Keratinocyte (primary cell): ENCODE measurements around the gene TTC39B. TPM values are rescaled to one million over a fixed set of nuclear protein-coding genes. Genes with fewer than 3 reads are reported as not detected.
A peak's percentile ranks its signal among the peaks of the same experiment; 100 is the strongest.

Experiments
- DNase-seq: peaks from one replicate; pipeline ENCODE4 v3.0.0-alpha.2; 2011; ENCODE audit warnings: low read depth, missing footprints, low spot score
- FAIRE-seq: peaks from 2 replicates; lab custom pipeline; 2011; peaks lifted over from hg19 to GRCh38; lab: Jason Lieb, UNC
- H2AFZ ChIP-seq: 2 replicates; pipeline ENCODE4 v1.6.0; 2012; ENCODE audit warnings: low read length, control low read depth, inconsistent platforms; ENCODE audit not compliant: control insufficient read depth
- H3K27ac ChIP-seq: 2 replicates; pipeline ENCODE4 v1.5.1; 2011; ENCODE audit warnings: low read length; ENCODE audit not compliant: control insufficient read depth, insufficient read depth
- H3K27me3 ChIP-seq: 3 replicates; pipeline ENCODE4 v1.6.0; 2011; ENCODE audit warnings: low read length; ENCODE audit not compliant: control insufficient read depth, insufficient read depth; ENCODE audit errors: extremely low read depth
- H3K36me3 ChIP-seq, 2 experiments: 2 replicates in 1 of 2; 3 replicates in 1 of 2; pipeline ENCODE4 v1.5.1; 2011; ENCODE audit warnings: low read length in 2 of 2, mild to moderate bottlenecking in 1 of 2; ENCODE audit not compliant: control insufficient read depth in 2 of 2, insufficient read depth in 2 of 2; ENCODE audit errors: extremely low read depth in 1 of 2
- H3K4me1 ChIP-seq: 3 replicates; pipeline ENCODE4 v1.5.1; 2011; ENCODE audit warnings: low read length; ENCODE audit not compliant: control insufficient read depth, insufficient read depth; ENCODE audit errors: extremely low read depth
- H3K4me2 ChIP-seq: 3 replicates; pipeline ENCODE4 v1.6.0; 2011; ENCODE audit warnings: low read depth, low read length; ENCODE audit not compliant: control insufficient read depth, insufficient read depth; ENCODE audit errors: extremely low read depth
- H3K4me3 ChIP-seq, 3 experiments: fragments of 200-600 bp in 1 of 3; sonication (generic) in 1 of 3; 2 replicates in 2 of 3; 3 replicates in 1 of 3; pipeline ENCODE4 v1.5.1; 2011 to 2016; ENCODE audit warnings: low read length in 3 of 3, mild to moderate bottlenecking in 3 of 3, control low read depth in 2 of 3, inconsistent platforms in 1 of 3, low read depth in 1 of 3, mixed read lengths in 1 of 3, mixed run types in 1 of 3, moderate library complexity in 1 of 3; ENCODE audit not compliant: control insufficient read depth in 2 of 3, insufficient read depth in 2 of 3; ENCODE audit errors: extremely low read depth in 1 of 3
- H3K79me2 ChIP-seq: 2 replicates; pipeline ENCODE4 v1.6.0; 2012; ENCODE audit warnings: low read length; ENCODE audit not compliant: control insufficient read depth, insufficient read depth
- H3K9ac ChIP-seq: 3 replicates; pipeline ENCODE4 v1.6.0; 2011; ENCODE audit warnings: low read length; ENCODE audit not compliant: control insufficient read depth, insufficient read depth; ENCODE audit errors: extremely low read depth
- H3K9me1 ChIP-seq: 3 replicates; pipeline ENCODE4 v1.6.0; 2011; ENCODE audit warnings: low read length; ENCODE audit not compliant: control insufficient read depth, insufficient read depth; ENCODE audit errors: extremely low read depth
- H3K9me3 ChIP-seq: 2 replicates; pipeline ENCODE4 v1.5.1; 2012; ENCODE audit warnings: low read depth, low read length; ENCODE audit not compliant: control insufficient read depth
- H4K20me1 ChIP-seq: 3 replicates; pipeline ENCODE4 v1.6.0; 2011; ENCODE audit warnings: low read length; ENCODE audit not compliant: control insufficient read depth, insufficient read depth; ENCODE audit errors: extremely low read depth
- CTCF ChIP-seq, 3 experiments: IDR thresholded peaks in 1 of 3; conservative IDR thresholded peaks in 1 of 3; optimal IDR thresholded peaks in 1 of 3; 2 replicates in 2 of 3; 3 replicates in 1 of 3; pipeline versions ENCODE3 to v1.5.1; 2011; ENCODE audit warnings: low read length in 3 of 3, mild to moderate bottlenecking in 3 of 3, moderate library complexity in 2 of 3, control low read depth in 1 of 3, inconsistent platforms in 1 of 3; ENCODE audit not compliant: insufficient read depth in 2 of 3; ENCODE audit errors: extremely low read depth in 1 of 3
- EZH2 ChIP-seq: IDR thresholded peaks from one replicate; pipeline ENCODE4 v1.6.1; 2012; ENCODE audit warnings: inconsistent platforms, mild to moderate bottlenecking, low read length, moderate library complexity
- dilution Hi-C: fragments of 300-500 bp; cut with MboI; formaldehyde crosslinking; loops from one replicate; pipeline ENCODE4 v1.7.0; 2020; ENCODE audit warnings: low sequenced_read_pairs; ENCODE audit not compliant: extremely low pct_ligation_motif_present
- polyA plus RNA-seq, 5 experiments: library from polyadenylated mRNA; depleted of rRNA in 3 of 5; stranded (reverse) in 3 of 5; stranded (forward) in 1 of 5; unstranded in 1 of 5; fragments of >200 nt; gene quantifications; 1 replicate in 1 of 5; 2 replicates in 3 of 5; 3 replicates in 1 of 5; pipeline versions ENCODE4 v1.2.1 to v1.2.3, GENCODE V29; 2011 to 2012; ENCODE audit warnings: missing spikeins in 2 of 5, low read depth in 1 of 5, low replicate concordance in 1 of 5

Gene TTC39B
- polyA plus RNA-seq, 1 donor (not counting 4 experiments of a cell fraction or from before 2014, with no cell fraction given) = 9.7 TPM

- peak overlapping the region; percentile 80 for H3K27ac ChIP-seq
- dilution Hi-C loops = no loop called here
- H3K27me3 ChIP-seq = no peaks in the 10 kb centered on the region
- H3K9me3 ChIP-seq = no peaks in the 10 kb centered on the region
- H3K9ac ChIP-seq = peak overlapping the region; percentile 85
- no peaks in the 10 kb centered on the region for H4K20me1 ChIP-seq
- no peak for TF ChIP-seq CTCF (optimal IDR thresholded peaks at IDR 0.05 in 1 of 3, IDR thresholded peaks at IDR 0.05 in 1 of 3, conservative IDR thresholded peaks at IDR 0.05 in 1 of 3; ENCODE audit: extremely low read depth in 1 of 3, insufficient read depth in 2 of 3, low read length in 3 of 3)
- no peak for TF ChIP-seq EZH2
- H3K4me1 ChIP-seq = peaks cover 15% of the 10 kb centered on the region
- H3K4me3 ChIP-seq = no peak overlapping the region
- H3K79me2 ChIP-seq = peaks cover 2% of the 10 kb centered on the region
- peak overlapping the region; percentile 88 for H3K4me2 ChIP-seq
- DNase-seq = no peak
- no peak for FAIRE-seq
- H2AFZ ChIP-seq = peak overlapping the region; percentile 72
- H3K36me3 ChIP-seq = no peaks in the 10 kb centered on the region
- no peaks in the 10 kb centered on the region for H3K9me1 ChIP-seq
Measured at GRCh38 chr9:15307523-15307841, 466 bp upstream of the TTC39B start.

GRCh38 chr9:15306068-15306756 is 804 bp downstream of the TTC39B start:
- FAIRE-seq (peak; percentile 26), DNase-seq (no peak)
- Histone ChIP-seq H3K9ac (peak overlapping the region; percentile 85), H3K27me3 (no peaks in the 10 kb centered on the region), H3K4me1 (peaks cover 15% of the 10 kb centered on the region), H3K4me3 (peak overlapping the region; percentile 76 to 85 (median 85)), H3K36me3 (no peaks in the 10 kb centered on the region), H3K9me3 (no peaks in the 10 kb centered on the region), H3K79me2 (peaks cover 3% of the 10 kb centered on the region), H3K4me2 (peak overlapping the region; percentile 88), H3K27ac (peak overlapping the region; percentile 80), H3K9me1 (no peaks in the 10 kb centered on the region), H2AFZ (peak overlapping the region; percentile 91), H4K20me1 (no peaks in the 10 kb centered on the region)
- dilution Hi-C loops = no loop called here
- TF ChIP-seq CTCF (optimal IDR thresholded peaks at IDR 0.05 in 1 of 3, IDR thresholded peaks at IDR 0.05 in 1 of 3, conservative IDR thresholded peaks at IDR 0.05 in 1 of 3; ENCODE audit: extremely low read depth in 1 of 3, insufficient read depth in 2 of 3, low read length in 3 of 3) (no peak), EZH2 (no peak)
